Left colon (tissue), 2 donors: ENCODE data around the gene B3GALT2. TPM values are rescaled to one million over a fixed set of nuclear protein-coding genes. Genes with fewer than 3 reads are reported as not detected.
A peak's percentile ranks its signal among the peaks of the same experiment; 100 is the strongest.
"Not testable (repeated sequence)": the region's sequence is repeated elsewhere in the genome, so short reads cannot be mapped to it uniquely, and the experiment has no call there.

Experiments used
- ATAC-seq: fragments of 200-7000 bp; cut with Tn5 transposase; one replicate; pipeline ENCODE4 v1.9.1; 2020; ENCODE audit warnings: mild to moderate bottlenecking, moderate library complexity
- DNase-seq, 2 donors: peaks; one replicate each; pipeline ENCODE4 v3.0.0-alpha.2; 2020
- intact Hi-C, 2 donors: fragments of 100-400 bp; cut with DNase I in 1 of 2; cut with micrococcal nuclease in 1 of 2; formaldehyde crosslinking; loops; one replicate each; pipeline versions ENCODE4 v1.11.2 to v1.14.0; 2022; cut with DNase I, micrococcal nuclease
- long read RNA-seq: library from polyadenylated mRNA; unstranded; transcript quantifications from one replicate; pipeline ENCODE4 v2.0.0, GENCODE V29; 2021
- total RNA-seq, 2 donors: library from RNA; stranded (reverse); fragmentation: NEBNext Ultra II Directional; extraction: Animal tissue kit (Norgen Biotek cat#: 25700); gene quantifications; one replicate each; pipeline ENCODE4 v1.2.1, GENCODE V29; 2021
- donor health status: DM: no; HTN: no; CAD: no.
- donor health status: DM: yes; HTN: yes; CAD: no.

B3GALT2 gene, protein sequence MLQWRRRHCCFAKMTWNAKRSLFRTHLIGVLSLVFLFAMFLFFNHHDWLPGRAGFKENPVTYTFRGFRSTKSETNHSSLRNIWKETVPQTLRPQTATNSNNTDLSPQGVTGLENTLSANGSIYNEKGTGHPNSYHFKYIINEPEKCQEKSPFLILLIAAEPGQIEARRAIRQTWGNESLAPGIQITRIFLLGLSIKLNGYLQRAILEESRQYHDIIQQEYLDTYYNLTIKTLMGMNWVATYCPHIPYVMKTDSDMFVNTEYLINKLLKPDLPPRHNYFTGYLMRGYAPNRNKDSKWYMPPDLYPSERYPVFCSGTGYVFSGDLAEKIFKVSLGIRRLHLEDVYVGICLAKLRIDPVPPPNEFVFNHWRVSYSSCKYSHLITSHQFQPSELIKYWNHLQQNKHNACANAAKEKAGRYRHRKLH
- under 1 TPM; 0.46 to 0.50 TPM for total RNA-seq
- long read RNA-seq, partial matches to known transcripts: 0 of 1 reads
- long read RNA-seq, other reads (novel, unspliced or antisense): 0 of 1 reads

DNA sequence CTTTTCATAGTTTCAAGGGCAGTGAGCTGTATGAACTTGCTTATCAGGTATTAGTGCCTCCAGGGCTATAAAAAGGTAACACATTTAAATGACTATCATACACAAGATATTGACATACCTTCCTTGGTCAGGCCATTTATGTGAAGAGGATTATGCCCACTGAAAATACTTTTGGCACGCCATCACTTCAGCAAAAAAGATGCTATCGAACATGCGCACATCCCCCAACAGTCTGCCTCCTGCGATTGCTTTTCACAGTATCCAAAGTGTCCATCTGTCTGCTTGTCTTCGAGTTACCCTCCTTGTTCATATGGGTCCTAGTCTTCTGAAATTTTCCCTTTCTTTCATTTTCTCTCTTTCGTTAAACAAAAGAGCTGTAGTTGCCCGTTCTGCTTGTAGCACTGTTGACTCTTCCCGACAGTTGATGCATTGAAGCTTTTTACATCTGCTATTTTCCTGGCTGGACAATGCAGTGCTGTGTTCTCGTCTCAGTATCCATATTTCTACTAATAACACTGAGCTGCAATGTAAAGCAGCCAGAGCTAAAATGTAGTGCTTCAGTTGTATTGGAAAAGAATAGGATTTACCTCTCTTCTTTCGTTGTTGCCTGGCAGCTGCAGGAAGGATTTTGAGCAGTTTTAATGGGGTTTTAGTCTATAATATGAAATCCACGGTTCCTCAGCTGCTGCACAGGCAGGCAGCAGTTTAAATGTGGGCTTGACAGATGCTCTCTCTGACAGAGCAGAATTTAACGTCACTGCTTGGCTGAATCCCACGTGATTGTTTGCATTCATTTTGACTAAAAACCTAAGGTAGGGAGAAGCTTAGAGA lies at the start of gene B3GALT2:
Gene B3GALT2, minus strand, starts transcription at position 713 of the 831 bp plus-strand sequence. CDS start 5,051 bp downstream, outside the sequence.
- ATAC-seq (peak; percentile 65), DNase-seq (peak in 1 of 2 donors; percentile 44)
- intact Hi-C loops: loop anchor here in 1 of 2 donors (10.0 kb wide), 1 partner anchor 229 kb away; no protein-coding TSS in a partner anchor

GRCh38 chr1:193234530-193234929 lies 48.1 kb upstream of the B3GALT2 start:
- ATAC-seq (no peak), DNase-seq (no peak)
- intact Hi-C loops: no loop called here

DNA sequence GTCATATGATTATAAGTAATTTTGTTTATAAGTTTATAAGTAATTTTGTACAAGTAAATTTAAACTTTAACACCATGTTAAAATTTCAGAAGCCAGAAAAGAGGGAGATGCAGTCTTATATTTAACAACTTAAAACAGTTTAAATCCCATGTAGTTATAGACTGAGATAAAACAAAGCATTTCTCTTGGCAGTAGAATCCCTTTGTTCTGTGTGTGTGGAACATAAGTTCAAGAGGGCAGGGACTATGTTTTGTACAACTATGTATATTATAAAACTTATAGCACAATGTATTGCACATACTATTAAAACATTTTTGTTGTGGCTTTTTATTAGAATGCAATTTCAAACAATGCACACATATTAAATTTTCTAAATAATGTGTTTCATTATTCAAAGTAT lies 44.7 kb upstream of the B3GALT2 start:
- DNase-seq, intact Hi-C loops, ATAC-seq: not testable (repeated sequence)

GRCh38 chr1:193229136-193229535 lies 42.7 kb upstream of the B3GALT2 start:
- no peak for ATAC-seq
- DNase-seq: no peak
- intact Hi-C loops: no loop called here

DNA sequence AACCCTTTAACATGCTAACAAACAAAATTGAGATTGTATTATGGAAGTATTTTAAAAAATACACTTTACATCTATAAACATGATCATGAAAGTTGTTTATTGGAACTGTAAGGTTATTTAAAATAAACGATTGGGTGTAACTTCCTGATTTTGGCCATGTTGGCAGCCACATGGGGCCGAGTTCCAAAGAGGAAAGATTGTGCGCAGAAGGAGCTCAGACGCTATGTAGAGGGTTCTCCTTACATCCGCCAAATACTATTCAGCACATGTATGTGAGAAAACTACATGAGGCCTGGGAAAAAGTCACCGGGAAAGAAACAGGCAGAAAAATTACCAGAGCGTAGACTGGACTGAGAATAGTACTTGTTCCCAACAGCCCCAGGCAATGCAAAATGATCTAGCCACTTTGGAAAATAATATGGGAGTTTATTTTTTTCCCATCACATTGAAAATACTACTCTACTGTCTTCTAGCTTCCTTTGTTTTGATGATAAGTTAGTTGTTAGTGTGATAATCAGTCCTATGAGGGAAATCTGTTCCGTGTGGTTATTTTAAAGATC lies 35.7 kb upstream of the B3GALT2 start:
- intact Hi-C loops: no loop called here
- no peak for DNase-seq

GRCh38 chr1:193221651-193222050 lies 35.2 kb upstream of the B3GALT2 start:
- no peak for DNase-seq
- no peak for ATAC-seq
- intact Hi-C loops: no loop called here

More for the DNA sequence above, 35.7 kb upstream of the B3GALT2 start:
- no peak for ATAC-seq

GRCh38 chr1:193219391-193219790 lies 33.0 kb upstream of the B3GALT2 start:
- no peak for ATAC-seq
- no peak for DNase-seq

GRCh38 chr1:193216920-193217319 lies 30.5 kb upstream of the B3GALT2 start:
- no peak for DNase-seq
- intact Hi-C loops: no loop called here
- no peak for ATAC-seq

More at GRCh38 chr1:193219391-193219790, 33.0 kb upstream of the B3GALT2 start:
- intact Hi-C loops: no loop called here

DNA sequence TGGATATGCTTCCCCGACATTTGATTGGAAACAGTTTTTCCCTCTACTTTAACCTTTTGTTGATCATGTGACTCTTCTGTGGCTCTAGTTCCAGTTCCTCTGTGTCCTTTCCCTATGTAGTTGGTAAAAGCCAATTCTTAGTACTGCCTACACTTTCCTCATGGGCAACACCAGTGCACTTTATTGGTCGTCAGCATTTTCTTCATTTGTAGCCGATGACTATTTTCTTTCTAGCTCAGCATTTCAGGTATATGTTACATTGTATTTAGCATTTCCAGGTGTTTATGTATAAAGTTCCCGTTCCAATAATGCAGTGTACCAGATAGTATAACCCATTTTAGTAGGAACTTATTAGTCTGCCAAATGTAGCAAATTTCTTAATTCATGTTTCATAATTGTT lies 27.6 kb upstream of the B3GALT2 start:
- intact Hi-C loops: no loop called here
- no peak for ATAC-seq
- DNase-seq: no peak

GRCh38 chr1:193212637-193213036 lies 26.2 kb upstream of the B3GALT2 start:
- DNase-seq: no peak
- no peak for ATAC-seq
- intact Hi-C loops: no loop called here

- ATAC-seq: peak; percentile 53
- intact Hi-C loops: no loop called here
- DNase-seq: no peak
These were observed 25.1 kb upstream of the B3GALT2 start for GRCh38 chr1:193211539-193211938.

GRCh38 chr1:193210996-193211395 lies 24.6 kb upstream of the B3GALT2 start:
- DNase-seq (no peak), ATAC-seq (no peak)
- intact Hi-C loops: no loop called here

- intact Hi-C loops: no loop called here
- ATAC-seq: no peak
- no peak for DNase-seq
These were observed 14.6 kb upstream of the B3GALT2 start for GRCh38 chr1:193201021-193201420.

DNA sequence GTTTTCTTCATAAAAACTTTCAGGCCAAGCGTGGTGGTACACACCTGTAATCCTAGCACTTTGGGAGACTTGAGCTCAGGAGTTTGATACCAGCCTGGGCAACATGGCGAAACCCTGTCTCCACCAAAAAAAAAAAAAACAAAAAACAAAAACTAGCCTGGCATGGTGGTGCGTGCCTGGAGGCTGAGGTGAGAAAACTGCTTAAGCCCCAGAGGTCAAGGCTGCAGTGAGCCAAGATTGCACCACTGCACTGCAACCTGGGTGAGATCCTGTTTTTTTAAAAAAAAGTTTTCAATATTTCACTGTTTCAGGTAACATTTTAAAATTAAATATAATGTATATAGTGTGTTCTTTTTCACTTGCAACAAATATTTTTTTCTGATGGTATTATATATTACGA lies 13.5 kb upstream of the B3GALT2 start:
- DNase-seq (no peak), ATAC-seq (no peak)
- intact Hi-C loops: no loop called here

DNA sequence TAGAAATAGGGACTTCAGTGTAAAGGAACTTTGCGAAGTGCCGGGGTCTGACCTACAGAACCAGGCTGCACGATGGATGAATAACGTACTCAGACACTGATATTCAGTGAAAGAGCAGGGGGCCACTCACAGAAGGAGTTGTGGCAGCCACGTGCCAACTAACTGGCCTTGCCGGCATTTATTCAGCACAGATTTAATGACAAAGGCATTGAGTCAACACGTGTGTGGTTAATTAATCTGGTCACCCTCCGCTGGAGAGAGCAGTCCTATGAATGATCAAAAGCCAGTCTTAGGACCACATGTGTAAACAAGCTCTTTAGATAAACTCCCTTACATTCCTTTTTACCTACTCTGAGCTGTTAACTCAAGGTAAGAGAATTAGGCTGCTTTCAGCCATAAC lies 6.2 kb upstream of the B3GALT2 start:
- intact Hi-C loops: no loop called here
- DNase-seq (peak in 1 of 2 donors; percentile 2), ATAC-seq (no peak)

GRCh38 chr1:193190096-193190744 lies 3.8 kb upstream of the B3GALT2 start:
- ATAC-seq (no peak), DNase-seq (no peak)
- intact Hi-C loops: no loop called here

DNA sequence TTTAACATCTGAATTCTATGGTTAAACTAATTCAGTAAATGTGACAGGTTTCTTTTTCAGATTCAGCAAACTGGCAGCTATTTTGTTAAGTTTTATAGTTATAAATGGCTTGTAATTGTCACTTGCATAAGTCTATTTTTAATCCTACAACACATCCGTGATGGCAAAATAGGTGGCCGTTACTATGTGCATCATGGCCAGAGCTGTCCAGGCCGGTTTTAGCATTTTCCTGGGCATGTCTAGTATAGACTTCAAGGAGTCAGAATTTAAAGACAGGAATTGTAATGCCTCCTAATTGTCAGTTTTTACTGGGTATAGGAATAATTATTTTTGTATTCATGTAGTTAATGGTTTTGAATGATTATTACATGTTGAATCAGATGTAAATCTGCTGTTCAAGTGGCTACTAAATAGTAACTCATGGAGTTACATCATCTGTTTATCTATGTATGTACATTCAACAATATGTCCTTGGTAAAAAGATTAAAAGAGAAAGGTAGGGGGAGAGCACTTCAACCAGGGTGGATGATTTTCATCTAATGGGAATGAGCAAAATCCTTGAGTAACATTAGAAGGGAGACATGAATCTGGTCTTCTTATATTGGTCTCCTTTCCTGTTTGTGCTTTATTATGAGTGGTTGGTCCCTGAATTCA lies 3.2 kb upstream of the B3GALT2 start:
- DNase-seq (no peak), ATAC-seq (no peak)
- intact Hi-C loops: loop anchor here in 1 of 2 donors (10.0 kb wide), 1 partner anchor 225 kb away; no protein-coding TSS in a partner anchor

DNA sequence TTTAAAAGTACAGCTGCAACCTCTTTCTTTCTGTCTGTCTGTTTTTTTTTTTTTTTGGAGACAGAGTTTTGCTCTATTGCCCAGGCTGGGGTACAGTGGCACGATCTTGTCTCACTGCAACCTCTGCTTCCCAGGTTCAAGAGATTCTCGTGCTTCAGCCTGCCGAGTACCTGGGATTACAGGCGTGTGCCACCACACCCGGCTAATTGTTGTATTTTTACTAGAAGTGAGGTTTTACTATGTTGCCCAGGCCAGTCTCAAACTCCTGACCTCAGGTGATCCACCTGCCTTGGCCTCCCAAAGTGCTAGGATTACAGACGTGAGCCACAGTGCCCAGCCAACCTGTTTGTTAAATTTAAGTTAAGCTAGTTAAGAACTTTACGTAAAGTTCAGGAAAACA lies 2.5 kb upstream of the B3GALT2 start:
- intact Hi-C loops: loop anchor here in 1 of 2 donors (10.0 kb wide), 1 partner anchor 226 kb away; no protein-coding TSS in a partner anchor
- ATAC-seq (peak; percentile 61), DNase-seq (peak in 1 of 2 donors; percentile 20)
